ENCODE results near the gene MYOZ1.

DNA sequence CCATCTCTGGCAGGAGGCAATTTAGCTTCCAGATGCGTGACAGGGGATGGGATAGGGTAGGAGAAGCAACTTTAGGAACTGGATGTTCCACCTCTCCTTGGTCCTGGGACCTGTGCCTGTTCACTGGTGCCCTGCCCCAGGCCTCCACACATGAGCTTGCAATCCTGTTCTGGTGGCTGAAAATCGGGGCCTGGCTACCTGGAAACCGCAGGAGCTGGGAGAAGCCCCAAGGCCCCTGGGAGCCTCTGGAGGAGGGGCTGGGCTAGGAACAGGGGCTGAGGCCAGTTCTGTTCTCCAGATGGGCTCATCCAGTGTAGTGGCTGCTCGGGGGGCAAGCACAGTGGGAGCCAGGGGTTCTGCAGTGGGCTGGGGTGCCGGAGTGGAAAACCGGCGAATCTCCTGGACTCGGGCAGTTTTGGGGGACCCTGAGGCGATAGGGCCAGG, 5.3 kb upstream of the MYOZ1 start:
- TF ChIP-seq, protein P1, sequence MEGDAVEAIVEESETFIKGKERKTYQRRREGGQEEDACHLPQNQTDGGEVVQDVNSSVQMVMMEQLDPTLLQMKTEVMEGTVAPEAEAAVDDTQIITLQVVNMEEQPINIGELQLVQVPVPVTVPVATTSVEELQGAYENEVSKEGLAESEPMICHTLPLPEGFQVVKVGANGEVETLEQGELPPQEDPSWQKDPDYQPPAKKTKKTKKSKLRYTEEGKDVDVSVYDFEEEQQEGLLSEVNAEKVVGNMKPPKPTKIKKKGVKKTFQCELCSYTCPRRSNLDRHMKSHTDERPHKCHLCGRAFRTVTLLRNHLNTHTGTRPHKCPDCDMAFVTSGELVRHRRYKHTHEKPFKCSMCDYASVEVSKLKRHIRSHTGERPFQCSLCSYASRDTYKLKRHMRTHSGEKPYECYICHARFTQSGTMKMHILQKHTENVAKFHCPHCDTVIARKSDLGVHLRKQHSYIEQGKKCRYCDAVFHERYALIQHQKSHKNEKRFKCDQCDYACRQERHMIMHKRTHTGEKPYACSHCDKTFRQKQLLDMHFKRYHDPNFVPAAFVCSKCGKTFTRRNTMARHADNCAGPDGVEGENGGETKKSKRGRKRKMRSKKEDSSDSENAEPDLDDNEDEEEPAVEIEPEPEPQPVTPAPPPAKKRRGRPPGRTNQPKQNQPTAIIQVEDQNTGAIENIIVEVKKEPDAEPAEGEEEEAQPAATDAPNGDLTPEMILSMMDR (IDR thresholded peaks at IDR 0.05; ENCODE audit: insufficient read depth, low read length, poor library complexity, severe bottlenecking) = no peak
- no peak for TF ChIP-seq EZH2phosphoT487 (conservative IDR thresholded peaks at IDR 0.05; ENCODE audit: low read length)

Measured in SU-DHL-6 (cell line).